ENCODE results near the gene OR5A1.

Gene OR5A1

DNA sequence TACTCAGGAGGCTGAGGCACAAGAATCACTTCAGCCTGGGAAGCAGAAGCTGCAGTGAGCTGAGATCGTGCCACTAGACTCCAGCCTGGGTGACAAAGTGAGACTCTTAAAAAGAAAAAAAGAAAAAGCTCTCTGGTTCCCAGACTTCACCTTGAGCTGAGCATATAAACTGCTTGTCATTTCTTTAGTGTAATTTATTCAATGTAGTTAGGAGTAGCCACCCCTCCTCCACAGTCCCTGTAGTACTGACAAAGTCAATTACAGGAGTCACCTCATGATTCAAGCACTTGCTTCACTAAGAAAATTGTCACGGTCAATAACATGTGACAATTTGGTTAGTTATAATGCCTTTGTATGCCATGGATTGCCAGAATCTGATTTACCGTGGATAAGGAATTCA lies 44.1 kb downstream of the OR5A1 start:
- DNase-seq, result no peak

All from effector CD8-positive, alpha-beta T cell (primary cell).